Esophagus (tissue), 2 donors: ENCODE measurements around the gene MAGEB18. TPM values are rescaled to one million over a fixed set of nuclear protein-coding genes. Genes with fewer than 3 reads are reported as not detected.

Experiments
- H3K27ac ChIP-seq, 2 donors: one replicate each; pipeline ENCODE4 v1.5.1; 2013; ENCODE audit warnings: low read depth in 2 of 2, mild to moderate bottlenecking in 2 of 2, inconsistent platforms in 1 of 2, low read length in 1 of 2, moderate library complexity in 1 of 2
- H3K27me3 ChIP-seq, 2 donors: one replicate each; pipeline ENCODE4 v1.6.1; 2013; ENCODE audit warnings: low read length in 2 of 2, control low read depth in 1 of 2, mild to moderate bottlenecking in 1 of 2; ENCODE audit not compliant: insufficient read depth in 2 of 2, control insufficient read depth in 1 of 2
- H3K36me3 ChIP-seq, 2 donors: one replicate each; pipeline ENCODE4 v1.6.1; 2013; ENCODE audit warnings: low read length in 1 of 2; ENCODE audit not compliant: control insufficient read depth in 2 of 2, insufficient read depth in 2 of 2
- H3K4me1 ChIP-seq, 2 donors: one replicate each; pipeline ENCODE4 v1.6.1; 2013; ENCODE audit warnings: low read length in 1 of 2; ENCODE audit not compliant: control insufficient read depth in 2 of 2, insufficient read depth in 2 of 2
- H3K4me3 ChIP-seq, 2 donors: one replicate each; pipeline ENCODE4 v1.5.1; 2013; ENCODE audit warnings: low read length in 2 of 2, mild to moderate bottlenecking in 2 of 2, low read depth in 1 of 2, moderate library complexity in 1 of 2
- H3K9me3 ChIP-seq, 2 donors: one replicate each; pipeline ENCODE4 v1.6.1; 2013; ENCODE audit warnings: mild to moderate bottlenecking in 2 of 2, low read depth in 1 of 2, low read length in 1 of 2, moderate library complexity in 1 of 2; ENCODE audit not compliant: control insufficient read depth in 2 of 2, insufficient read depth in 1 of 2
- WGBS, 2 donors: extraction: QIAGEN DNeasy Blood & Tissue Kit; methylation state at CpG; one replicate each; pipeline ENCODE4 v1.1.7; 2013; 5-methylcytosine and 5-hydroxymethylcytosine counted together
- polyA plus RNA-seq, 2 donors: library from polyadenylated mRNA; stranded (reverse); fragments of 200-250 nt; gene quantifications; one replicate each; pipeline ENCODE4 v1.2.3, GENCODE V29; 2013
- donor health status: healthy with polysubstance abuse.
- donor health status: Bipolar disorder and iron deficiency.

MAGEB18 gene
- polyA plus RNA-seq = not detected

DNA sequence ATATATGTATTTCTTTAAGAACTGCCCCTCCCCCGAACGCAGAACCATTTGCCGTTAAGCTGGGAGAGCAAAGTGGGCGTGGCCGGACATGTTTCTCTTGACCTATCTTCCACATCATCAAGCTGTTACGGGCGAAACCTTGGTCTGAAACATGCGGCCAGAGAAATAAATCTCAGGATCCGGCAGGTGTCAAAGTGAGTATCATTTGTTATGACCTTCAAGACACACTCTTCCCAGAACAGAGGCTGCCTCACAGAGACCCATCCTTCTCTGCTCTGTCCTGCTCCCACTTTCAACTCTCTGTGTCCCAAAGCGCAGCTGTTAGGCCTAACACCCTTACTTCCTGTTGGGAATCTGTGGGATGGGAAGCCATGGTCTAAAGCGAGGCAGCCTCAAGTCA is at the start of gene MAGEB18:
MAGEB18 (plus strand) TSS at position 70 of the 400 bp plus-strand sequence. CDS start 643 bp downstream, outside the sequence.
- Histone ChIP-seq H3K4me1 (no peaks in the 10 kb centered on the region), H3K27ac (no peak within 1 kb of the TSS), H3K27me3 (no peaks in the 10 kb centered on the region), H3K4me3 (no peak within 1 kb of the TSS), H3K36me3 (no peaks in the 10 kb centered on the region), H3K9me3 (no peaks in the 10 kb centered on the region)
- WGBS, 2 donors = 81 to 87% methylated on average over 11 of the region's 11 CpGs

DNA sequence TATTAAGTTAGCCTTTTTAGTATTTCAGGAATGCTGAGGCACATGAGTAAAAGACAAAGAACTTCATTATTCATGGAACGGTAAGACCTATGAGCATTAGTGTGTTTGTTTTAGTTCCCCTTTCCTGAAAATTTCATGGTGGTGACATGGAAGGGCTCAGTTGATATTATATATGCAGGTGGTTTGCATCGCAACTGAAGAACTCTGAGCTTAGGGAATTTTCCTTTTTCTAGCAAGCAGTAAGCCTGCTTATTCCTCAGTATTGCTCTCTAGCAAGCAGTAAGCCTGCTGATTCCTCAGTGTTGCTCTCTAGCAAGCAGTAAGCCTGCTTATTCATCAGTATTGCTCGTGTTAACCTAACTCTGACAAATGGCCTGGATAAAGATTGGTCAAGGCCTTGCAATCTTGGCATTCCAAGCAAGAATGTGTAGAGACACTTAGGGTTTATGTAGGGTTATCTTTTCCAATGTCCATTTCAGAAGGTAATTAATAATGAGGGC is 37.7 kb upstream of the MAGEB18 start:
- no peaks in the 10 kb centered on the region for H3K9me3 ChIP-seq
- H3K4me1 ChIP-seq = no peaks in the 10 kb centered on the region
- H3K36me3 ChIP-seq = no peaks in the 10 kb centered on the region
- H3K4me3 ChIP-seq = no peak overlapping the region
- H3K27me3 ChIP-seq = no peaks in the 10 kb centered on the region
- no peak overlapping the region for H3K27ac ChIP-seq
- 49 to 56% methylated on average over 3 of the region's 3 CpGs for WGBS, 2 donors

DNA sequence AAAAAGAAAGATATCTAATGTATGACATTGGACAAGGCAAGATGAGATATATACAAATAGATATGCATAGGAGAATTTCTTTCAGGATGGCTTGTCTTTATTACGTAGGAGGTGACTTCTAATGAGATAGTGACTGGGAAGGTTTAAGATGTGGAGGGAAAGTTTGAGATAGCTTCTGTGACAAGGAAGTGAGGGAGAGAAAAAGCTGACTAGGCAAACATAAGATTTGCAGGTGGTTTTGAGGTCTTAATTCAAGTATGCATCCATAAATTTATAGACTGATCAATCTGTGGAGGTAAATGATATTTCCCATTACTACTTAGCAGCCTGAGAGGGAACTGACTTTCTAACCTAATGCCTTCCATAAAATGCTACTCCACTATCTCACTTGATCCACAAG is 29.0 kb upstream of the MAGEB18 start:
- Histone ChIP-seq H3K27ac (no peak overlapping the region), H3K4me1 (no peaks in the 10 kb centered on the region), H3K36me3 (no peaks in the 10 kb centered on the region), H3K27me3 (no peaks in the 10 kb centered on the region), H3K4me3 (no peak overlapping the region), H3K9me3 (no peaks in the 10 kb centered on the region)
- WGBS, 2 donors = 94 to 95% methylated on average over 1 of the region's 1 CpG

DNA sequence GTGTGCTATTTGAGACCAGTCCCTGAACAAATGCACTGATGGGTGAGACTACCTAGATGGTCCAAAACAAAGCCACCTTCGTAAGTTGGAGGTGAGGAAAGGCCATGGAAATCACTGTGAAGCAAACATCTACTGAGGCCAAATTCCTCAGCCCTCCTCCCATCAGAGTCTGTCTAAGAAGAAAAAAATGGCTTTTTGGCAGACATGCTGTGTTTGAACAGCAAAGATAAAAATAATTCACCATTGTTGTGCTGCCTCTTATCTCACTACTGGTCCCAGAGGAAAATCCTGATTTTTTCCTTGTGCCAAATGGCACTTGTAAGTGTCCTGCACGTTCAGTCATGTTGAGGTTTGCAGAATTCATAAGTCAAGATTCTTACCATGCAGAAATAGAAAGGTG is 7.9 kb downstream of the MAGEB18 start:
- 14 to 23% methylated on average over 2 of the region's 2 CpGs for WGBS, 2 donors

DNA sequence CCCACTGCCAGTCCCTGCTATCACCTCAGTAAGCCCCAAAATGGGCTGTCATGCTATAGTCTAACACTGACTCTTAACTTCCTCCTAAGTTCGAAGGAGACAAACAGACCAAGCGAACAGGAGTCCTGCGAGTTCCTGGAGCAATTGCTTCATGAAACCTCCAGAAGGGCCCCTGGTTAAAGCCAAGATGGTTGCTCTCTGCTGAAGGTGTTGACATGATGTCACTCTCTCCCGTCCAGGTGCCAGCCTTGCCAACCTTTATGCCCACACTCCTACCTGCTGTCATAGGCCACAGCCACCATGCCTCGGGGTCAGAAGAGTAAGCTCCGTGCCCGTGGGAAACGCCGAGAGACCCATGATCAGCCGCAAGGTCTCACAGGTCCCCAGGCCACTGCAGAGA is 22.2 kb downstream of the MAGEB18 start, which contains the start of gene MAGEB6B:
MAGEB6B (plus strand) TSS at position 301 of the 400 bp plus-strand sequence; CDS start at position 301, 0 bp downstream.
- Histone ChIP-seq H3K4me3 (no peak within 1 kb of the TSS), H3K9me3 (no peaks in the 10 kb centered on the region), H3K4me1 (no peaks in the 10 kb centered on the region), H3K27me3 (no peaks in the 10 kb centered on the region), H3K36me3 (no peaks in the 10 kb centered on the region), H3K27ac (no peak within 1 kb of the TSS)
- 90 to 95% methylated on average over 10 of the region's 10 CpGs for WGBS, 2 donors

More for the DNA sequence above, 7.9 kb downstream of the MAGEB18 start:
- H3K9me3 ChIP-seq = no peaks in the 10 kb centered on the region
- H3K4me3 ChIP-seq = no peak overlapping the region
- no peak overlapping the region for H3K27ac ChIP-seq
- H3K36me3 ChIP-seq = no peaks in the 10 kb centered on the region
- no peaks in the 10 kb centered on the region for H3K27me3 ChIP-seq
- H3K4me1 ChIP-seq = no peaks in the 10 kb centered on the region

Other genes starting within 250 kb of the MAGEB18 start
- gene MAGEB6B, start 22.3 kb downstream of the MAGEB18 start, polyA plus RNA-seq = not detected
- not detected for gene MAGEB6, start 54.1 kb downstream of the MAGEB18 start, polyA plus RNA-seq
- gene MAGEB5, start 77.8 kb downstream of the MAGEB18 start, polyA plus RNA-seq = not detected